Measurements from ENCODE around the gene PPP1R3F. TPM values are rescaled to one million over a fixed set of nuclear protein-coding genes. Genes with fewer than 3 reads are reported as not detected.
A peak's percentile ranks its signal among the peaks of the same experiment; 100 is the strongest.

The PPP1R3F gene
- total and polyA plus RNA-seq, 9 of the 15 experiments (the other 6 are each of a cell fraction or from before 2014, with no cell fraction given), result 0.03 to 0.91 (median 0.43) TPM; not detected in 1

GRCh38 chrX:49271341-49271740 is 1.7 kb downstream of the PPP1R3F start:
- peaks cover 25 to 28% of the 10 kb centered on the region in 2 experiments; a peak in 4 of 5 replicates for H3K4me1 ChIP-seq (replicated peaks in 1 of 2; ENCODE audit: control insufficient read depth in 2 of 2, insufficient read depth in 2 of 2, low read length in 2 of 2)
- intact Hi-C loops (cut with micrococcal nuclease) (no loop called here), in situ Hi-C loops (cut with MboI) (no loop called here)
- WGBS (ENCODE audit: insufficient coverage, low coverage, missing lambda C conversion rate), result 11% methylated on average over 2 of the region's 2 CpGs
- H3K9me1 ChIP-seq (ENCODE audit: control insufficient read depth, insufficient read depth, low read length), result no peaks in the 10 kb centered on the region
- peak overlapping the region; percentile 62 to 79; a peak in 3 of 4 replicates for H3K9ac ChIP-seq (ENCODE audit: insufficient read depth in 1 of 2, low read depth in 2 of 2, low read length in 2 of 2)
- H4K20me1 ChIP-seq (replicated peaks; ENCODE audit: control insufficient read depth, insufficient read depth, low read length), result no peaks in the 10 kb centered on the region
- FAIRE-seq, result no peak
- H3K79me2 ChIP-seq (ENCODE audit: control insufficient read depth, insufficient read depth, low read length), result peaks cover 32% of the 10 kb centered on the region
- 0 out of 4 replicates have a peak, but pooled peaks have one; percentile 26 to 28 for TF ChIP-seq KDM1A (IDR thresholded peaks at IDR 0.05)
- no peak for TF ChIP-seq HOXB6 (CRISPR knock-in tag; IDR thresholded peaks at IDR 0.05; ENCODE audit: borderline replicate concordance)
- TF ChIP-seq ZSCAN29 (IDR thresholded peaks at IDR 0.05), result no peak
- TF ChIP-seq PYGO2 (tag; IDR thresholded peaks at IDR 0.05), result no peak
- TF ChIP-seq BCOR (IDR thresholded peaks at IDR 0.05), result peak; percentile 67; the same call in 1 of the 2 replicates
- TF ChIP-seq HDAC1 (IDR thresholded peaks at IDR 0.05), result 0 out of 4 replicates have a peak, but pooled peaks of 1 of the 2 experiments have one; percentile 14
- TF ChIP-seq HDAC2 (IDR thresholded peaks at IDR 0.05), result 0 out of 2 replicates have a peak, but pooled peaks have one; percentile 23
- TF ChIP-seq SMARCA5 (IDR thresholded peaks at IDR 0.05), result peak; percentile 57; the same call in 1 of the 2 replicates
- TF ChIP-seq SUPT5H (IDR thresholded peaks at IDR 0.05), result 0 out of 2 replicates have a peak, but pooled peaks have one; percentile 1
- TF ChIP-seq RBM25 (IDR thresholded peaks at IDR 0.05; ENCODE audit: low read depth, low read length, severe bottlenecking), result peak; percentile 80
- peak; percentile 1; the same call in 1 of the 2 replicates for TF ChIP-seq TRIM25 (IDR thresholded peaks at IDR 0.05; ENCODE audit: borderline replicate concordance)
- DNase-seq (ENCODE audit: extremely low read depth in 1 of 4, low spot score in 3 of 4), result no peak
- peak overlapping the region; percentile 90 for H3K4me2 ChIP-seq (ENCODE audit: insufficient read depth, low read length)
- 0 out of 3 replicates have a peak, but pooled peaks cover 3% of the 10 kb centered on the region for H3K36me3 ChIP-seq (ENCODE audit: control insufficient read depth, insufficient read depth, low read length)
- H3K4me3 ChIP-seq, result peak overlapping the region; percentile 54; the same call in 1 of the 2 replicates
- H3K9me3 ChIP-seq (replicated peaks; ENCODE audit: control insufficient read depth, insufficient read depth, low read depth, low read length), result no peaks in the 10 kb centered on the region
- ChIA-PET CTCF (ENCODE audit: low intra/inter-chr PET ratio) (no interaction called here), POLR2A (no interaction called here)
- H3K27me3 ChIP-seq (ENCODE audit: control insufficient read depth in 2 of 2, insufficient read depth in 2 of 2, low read length in 2 of 2), result no peaks in the 10 kb centered on the region
- peak overlapping the region; percentile 95; the same call in 1 of the 3 replicates for H3K27ac ChIP-seq (ENCODE audit: extremely low read depth, low read depth, low read length)
- H2AFZ ChIP-seq (ENCODE audit: low read depth, low read length), result no peak overlapping the region
- no peak for ATAC-seq
- TSS peak; percentile 69 for BruUV-seq (replicated peaks)

Data from K562 (cell line).